HG03280 (cell line): Measurements from ENCODE around the gene LRRC26.
"Not testable (repeated sequence)": the region's sequence is repeated elsewhere in the genome, so short reads cannot be mapped to it uniquely, and the experiment has no call there.

ENCODE experiments used
- ATAC-seq: cut with Tn5 transposase; IDR thresholded peaks from one replicate; pipeline ENCODE4 v1.9.1; 2021; ENCODE audit warnings: mild to moderate bottlenecking, moderate library complexity; ENCODE audit not compliant: unreplicated experiment

The LRRC26 gene

GRCh38 chr9:137139468-137140150, 30.2 kb downstream of the LRRC26 start:
- ATAC-seq: no peak

DNA sequence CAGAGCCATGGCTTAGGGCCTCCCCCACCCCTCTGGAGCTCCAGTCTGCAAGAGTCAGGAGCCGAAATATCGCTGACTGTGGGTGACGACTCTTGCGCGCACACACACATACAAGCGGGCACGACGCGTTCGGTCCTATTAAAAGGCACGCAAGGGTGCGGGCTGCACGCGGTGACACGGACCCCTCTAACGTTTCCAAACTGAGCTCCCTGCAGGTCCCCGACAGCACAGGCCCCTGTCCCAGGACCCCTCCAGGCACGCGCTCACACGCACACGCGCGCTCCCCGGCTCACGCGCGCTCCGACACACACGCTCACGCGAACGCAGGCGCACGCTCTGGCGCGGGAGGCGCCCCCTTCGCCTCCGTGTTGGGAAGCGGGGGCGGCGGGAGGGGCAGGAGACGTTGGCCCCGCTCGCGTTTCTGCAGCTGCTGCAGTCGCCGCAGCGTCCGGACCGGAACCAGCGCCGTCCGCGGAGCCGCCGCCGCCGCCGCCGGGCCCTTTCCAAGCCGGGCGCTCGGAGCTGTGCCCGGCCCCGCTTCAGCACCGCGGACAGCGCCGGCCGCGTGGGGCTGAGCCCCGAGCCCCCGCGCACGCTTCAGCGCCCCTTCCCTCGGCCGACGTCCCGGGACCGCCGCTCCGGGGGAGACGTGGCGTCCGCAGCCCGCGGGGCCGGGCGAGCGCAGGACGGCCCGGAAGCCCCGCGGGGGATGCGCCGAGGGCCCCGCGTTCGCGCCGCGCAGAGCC, 31.0 kb downstream of the LRRC26 start, which contains the start of gene GRIN1:
Gene GRIN1, plus strand, starts transcription at position 433 of the 746 bp plus-strand sequence. CDS start 333 bp downstream, outside the sequence.
- no peak for ATAC-seq

- ATAC-seq: no peak
Measured at GRCh38 chr9:137138058-137138721, 31.7 kb downstream of the LRRC26 start.

- no peak for ATAC-seq
Measured at GRCh38 chr9:137136881-137137607, 32.8 kb downstream of the LRRC26 start.

DNA sequence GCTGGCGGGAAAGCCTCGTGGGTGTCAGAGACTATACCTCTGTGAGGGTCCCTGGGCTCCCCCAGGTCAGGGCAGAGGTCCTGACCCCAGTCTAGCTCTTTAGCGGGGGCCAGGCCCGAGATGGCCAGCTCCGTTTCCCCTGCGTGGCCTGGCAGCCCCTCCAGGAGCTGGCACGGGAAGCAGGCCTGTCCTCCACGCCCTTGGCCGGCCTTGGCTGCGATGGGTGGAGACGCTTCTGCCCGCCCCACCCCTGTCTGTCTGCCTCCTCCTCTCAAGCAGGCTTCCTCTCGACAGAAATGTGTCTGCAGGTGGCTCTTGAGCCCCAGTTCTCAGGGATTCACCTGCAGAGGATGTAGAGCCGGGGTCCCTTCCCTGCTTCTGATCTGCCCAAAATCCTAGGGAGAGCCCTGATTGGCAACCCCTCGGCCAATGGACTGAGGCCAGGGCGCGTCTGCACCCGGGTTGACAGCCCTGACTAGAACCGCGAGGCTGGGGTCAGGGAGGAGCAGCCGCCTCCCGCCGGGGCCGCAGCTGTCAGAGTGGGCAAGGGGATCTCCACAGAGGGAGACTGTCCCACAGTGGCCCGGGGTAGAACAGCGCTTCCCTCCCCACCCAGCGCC, 33.5 kb downstream of the LRRC26 start:
- ATAC-seq: no peak

DNA sequence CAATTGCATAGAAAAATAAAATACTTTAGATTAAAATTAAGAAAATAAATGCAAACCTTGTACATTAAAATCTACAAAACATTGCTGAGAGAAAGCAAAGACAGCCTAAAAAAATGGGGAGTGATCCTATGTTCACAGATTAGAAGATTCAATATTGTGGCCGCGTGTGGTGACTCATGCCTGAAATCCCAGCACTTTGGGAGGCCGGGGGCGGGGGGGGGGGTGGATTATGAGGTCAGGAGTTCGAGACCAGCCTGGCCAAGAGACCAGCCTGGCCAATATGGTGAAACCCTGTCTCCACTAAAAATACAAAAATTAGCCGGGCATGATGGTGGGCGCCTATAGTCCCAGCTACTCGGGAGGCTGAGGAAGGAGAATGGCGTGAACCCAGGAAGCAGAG, 34.7 kb downstream of the LRRC26 start:
- ATAC-seq: not testable (repeated sequence)

DNA sequence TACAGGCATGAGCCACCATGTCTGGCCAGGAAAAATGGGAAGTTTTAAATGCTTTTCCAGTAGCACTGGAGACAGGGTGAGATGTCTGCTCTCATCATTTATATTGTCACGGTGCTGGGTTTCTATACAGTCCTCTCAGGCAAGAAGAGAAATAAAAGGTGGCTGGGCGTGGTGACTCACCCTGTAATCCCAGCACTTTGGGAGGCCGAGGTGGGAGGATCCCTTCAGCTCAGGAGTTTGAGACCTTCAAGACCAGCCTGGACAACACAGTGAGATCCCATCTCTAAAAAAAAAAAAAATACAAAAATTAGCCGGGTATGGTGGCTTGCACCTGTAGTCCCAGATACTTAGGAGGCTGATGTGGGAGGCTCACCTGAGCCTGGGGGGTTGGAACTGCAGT, 35.7 kb downstream of the LRRC26 start:
- ATAC-seq: no peak

DNA sequence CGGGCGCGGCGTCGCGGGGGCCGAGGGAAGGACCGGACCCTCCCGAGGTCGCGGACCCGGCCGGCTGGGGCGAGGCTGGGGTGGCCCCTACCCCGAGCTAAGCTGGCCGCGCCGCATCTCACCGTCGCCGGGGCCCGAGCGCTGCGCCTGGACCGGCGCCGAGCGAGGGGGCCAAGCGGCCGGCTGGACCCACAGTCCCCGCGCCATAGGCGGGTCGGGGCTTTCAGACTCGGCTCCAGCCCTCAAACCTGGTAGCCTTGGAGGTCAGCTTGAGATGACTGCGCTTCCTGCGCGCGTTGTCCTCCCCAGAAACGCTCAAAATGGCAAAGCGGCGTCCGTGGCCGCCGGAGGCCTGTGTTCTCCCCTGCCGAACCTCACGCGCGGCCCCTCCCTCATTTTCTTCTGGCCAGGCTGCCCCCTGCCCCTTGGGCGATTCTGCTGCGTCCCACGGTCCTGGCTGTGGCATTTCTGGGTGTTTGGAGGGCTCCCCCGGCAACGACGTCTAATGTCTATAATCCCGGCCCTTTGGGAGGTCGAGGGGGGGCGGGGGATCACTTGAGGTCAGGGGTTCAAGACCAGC, 39.6 kb downstream of the LRRC26 start:
- peak; percentile 17 for ATAC-seq

DNA sequence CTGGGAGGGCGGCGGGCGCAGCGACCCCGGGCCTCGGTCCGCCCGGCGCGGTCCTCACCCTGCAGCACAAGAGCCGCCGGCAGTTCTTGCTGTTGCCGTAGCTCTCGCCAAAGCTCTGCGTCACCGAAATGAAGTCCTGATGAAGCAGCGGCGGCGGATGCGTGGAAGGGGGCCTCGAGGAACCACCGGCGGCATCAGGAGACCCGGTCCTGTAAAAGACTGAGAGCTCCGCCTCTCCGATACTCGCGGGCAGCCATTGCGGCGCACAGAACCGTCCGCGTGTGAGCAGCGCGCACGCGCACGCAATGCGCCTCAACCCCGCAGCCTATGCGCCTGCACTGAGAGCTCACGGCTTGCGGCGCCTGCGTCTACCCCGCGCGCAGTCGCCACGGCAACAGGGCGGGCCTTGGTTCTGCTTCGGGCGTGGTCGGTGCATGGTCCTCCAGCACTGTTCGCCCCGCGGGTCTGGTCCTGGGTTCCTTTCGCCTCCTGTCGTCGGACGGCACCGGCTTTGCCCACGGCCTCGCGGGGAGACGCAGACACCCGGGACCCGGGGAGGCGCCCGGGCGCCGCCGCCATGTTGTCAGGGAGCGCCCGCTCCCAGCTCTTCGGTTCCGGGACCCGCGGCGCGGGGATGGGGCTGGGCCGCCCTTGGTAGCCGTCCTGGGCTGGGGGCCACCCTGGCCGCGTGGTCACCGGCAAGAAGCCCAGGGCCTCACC, 40.2 kb downstream of the LRRC26 start:
- ATAC-seq: peak; percentile 73

DNA sequence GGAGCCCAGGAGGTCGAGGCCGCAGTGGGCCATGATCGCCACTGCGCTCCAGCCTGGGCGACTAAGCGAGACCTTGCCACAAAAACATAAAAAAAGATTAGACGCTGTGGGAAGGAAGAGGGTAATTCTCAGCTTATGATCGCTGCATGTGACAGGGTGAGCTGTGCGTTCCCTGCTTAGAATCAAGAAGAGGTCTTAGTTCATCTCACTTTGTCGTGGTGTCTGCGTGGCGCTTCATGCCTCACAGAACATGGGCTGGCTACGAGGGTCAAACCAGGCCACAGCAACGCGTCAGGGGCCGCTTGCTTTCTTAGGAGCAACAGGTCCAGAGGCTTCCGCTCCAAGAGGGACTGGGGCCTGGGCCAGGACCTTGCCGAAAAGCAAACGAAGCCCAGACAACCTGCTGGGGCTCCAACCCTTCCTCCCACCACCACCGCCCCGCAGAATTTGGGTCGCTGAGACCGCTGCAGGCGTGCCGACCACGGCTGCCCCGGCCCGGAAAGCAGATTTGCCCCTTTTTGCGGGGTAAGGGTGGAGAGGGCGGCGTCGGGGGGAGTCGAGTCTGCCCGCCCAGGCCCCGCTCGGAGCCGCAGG, 40.9 kb downstream of the LRRC26 start:
- ATAC-seq: peak; percentile 16

DNA sequence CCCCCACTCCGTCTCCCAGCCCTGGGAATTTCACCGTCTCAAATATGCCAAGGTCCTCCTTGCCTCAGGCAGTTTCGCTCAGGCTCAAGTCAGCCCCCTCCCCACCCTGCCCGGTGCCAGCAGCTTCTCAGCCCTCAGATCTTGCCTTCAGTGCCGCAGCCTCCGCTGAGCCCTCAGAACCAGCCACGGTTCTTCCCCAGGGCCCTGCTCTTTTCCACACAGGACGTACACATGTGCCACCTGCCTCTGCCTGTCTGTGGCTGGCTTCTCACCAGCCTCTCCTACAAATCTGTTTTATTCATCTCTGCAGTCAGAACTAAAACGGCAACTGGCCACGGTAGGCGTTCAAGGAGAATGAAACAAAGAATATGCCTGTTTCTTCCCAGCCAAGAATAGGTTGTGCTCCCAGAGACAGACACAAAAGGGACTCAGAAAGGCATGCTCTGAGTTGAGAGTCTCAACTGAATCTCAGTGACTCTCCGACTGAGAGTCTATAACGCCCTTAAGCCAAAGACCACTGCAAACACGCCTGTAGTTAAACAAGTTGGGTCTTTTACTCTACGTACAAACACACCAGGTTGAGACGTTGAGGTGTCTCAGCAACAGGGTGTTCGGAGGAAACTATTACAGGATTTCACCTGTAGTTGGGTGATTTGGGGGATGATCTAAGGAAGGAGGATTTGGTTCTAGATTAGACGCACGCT, 41.5 kb downstream of the LRRC26 start:
- ATAC-seq: no peak

DNA sequence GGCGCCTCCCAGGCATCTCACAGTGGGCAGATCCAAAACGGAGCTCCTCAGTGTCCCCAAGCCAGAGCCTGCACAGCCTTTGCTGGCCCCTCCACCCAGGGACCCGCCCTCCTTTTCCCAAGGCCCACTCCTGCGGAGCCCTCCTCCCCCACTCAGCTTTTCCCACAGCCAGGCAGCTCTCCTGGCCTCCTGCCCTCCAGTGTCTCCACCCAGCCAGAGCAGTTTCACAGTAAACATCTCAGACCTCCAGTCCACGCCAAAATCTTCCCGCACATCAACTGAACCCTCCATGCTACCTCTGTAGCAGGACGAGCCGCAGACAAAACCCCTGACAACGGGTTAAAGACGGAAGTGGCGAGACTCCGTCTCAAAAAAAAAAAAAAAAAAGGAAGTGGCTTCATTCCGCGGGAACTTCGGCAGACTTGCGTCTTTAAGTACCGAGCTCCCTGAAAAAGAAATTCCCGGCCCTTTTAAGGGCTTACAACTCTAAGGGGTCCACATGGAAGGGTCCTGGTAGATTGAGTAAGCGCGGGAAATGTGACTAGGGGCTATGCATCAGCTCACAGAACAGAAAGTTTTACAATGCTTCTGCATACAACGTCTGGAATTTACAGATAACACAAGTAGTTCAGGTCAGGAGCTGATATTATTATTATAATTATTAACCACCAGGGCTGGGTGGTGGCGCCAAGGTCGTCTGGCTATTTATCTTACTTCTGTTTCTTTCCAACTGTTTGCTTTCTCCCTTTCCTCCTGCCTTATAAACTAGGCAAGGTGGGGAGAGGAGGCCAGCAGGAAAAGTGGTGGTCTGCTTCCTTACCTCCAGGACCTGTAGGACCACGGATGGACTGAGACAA, 42.3 kb downstream of the LRRC26 start:
- no peak for ATAC-seq

DNA sequence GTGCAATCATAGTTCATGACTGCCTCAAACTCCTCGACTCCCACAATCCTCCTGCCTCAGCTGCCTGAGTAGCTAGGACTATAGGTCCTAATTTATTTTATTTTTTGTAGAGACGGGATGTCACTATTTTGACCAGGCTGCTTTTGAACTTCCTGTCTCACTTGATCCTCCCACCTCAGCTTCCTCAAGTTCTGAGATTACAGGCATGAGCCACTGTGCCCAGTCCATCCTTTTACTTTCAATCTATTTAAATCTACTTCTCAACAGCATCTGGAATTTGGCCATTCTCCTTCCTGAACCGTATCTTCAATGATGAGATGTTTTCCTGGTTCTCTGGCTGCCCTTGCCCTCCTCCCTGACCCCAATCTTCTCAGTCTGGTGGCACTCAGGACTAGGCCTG, 43.1 kb downstream of the LRRC26 start:
- no peak for ATAC-seq

- ATAC-seq: not testable (repeated sequence)
Measured at GRCh38 chr9:137123952-137124462, 45.8 kb downstream of the LRRC26 start.

DNA sequence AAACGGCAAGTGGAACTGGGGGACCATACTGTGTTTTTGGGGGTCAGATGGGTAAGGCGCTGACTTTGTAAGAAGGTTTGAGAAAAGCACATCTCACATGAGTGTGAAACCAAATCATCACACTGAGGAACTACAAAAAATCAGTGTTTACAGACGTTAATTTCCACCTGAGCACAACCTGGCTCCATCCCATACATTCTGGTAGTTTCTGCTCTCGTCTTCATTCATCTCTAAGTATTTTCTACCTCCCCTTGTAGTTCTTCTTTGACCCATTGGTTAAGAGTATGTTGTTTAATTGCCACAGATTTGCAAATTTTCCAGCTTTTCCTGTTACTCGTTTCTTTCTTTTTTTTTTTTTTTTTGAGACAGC, 46.4 kb downstream of the LRRC26 start:
- ATAC-seq: no peak

DNA sequence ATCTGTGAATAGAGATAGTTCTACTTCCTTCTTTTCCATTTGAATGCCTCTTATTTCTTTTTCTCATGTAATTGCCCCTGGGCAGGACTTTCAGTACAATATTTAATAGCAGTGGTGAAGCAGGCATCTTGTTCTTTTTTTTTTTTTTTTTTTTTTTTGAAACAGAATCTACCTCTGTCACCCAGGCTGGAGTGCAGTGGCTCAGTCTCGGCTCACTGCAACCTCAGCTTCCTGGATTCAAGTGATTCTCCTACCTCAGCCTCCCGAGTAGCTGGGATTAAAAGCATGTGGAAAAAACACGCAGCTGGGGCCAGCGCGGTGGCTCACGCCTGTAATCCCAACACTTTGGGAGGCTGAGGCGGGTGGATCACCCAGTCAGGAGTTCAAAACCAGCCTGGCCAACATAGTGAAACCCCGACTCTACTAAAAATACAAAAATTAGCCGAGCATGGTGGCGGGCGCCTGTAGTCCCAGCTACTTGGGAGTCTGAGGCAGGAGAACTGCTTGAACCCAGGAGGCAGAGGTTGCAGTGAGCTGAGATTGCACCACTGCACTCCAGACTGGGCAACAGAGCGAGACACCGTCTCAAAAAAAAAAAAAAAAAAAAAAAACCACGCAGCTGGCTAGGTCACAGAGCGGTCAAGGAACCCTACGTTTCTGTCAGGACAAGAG, 46.9 kb downstream of the LRRC26 start:
- ATAC-seq: not testable (repeated sequence)
